Hindlimb muscle (tissue), 1 donor: Measurements from ENCODE around the gene ZNF804A. TPM values are rescaled to one million over a fixed set of nuclear protein-coding genes. Genes with fewer than 3 reads are reported as not detected.

Experiments used
- DNase-seq: peaks from one replicate; pipeline ENCODE4 v3.0.0-alpha.2; 2013
- polyA plus RNA-seq: library from polyadenylated mRNA; unstranded; fragments of 120-200 nt; gene quantifications from one replicate; pipeline ENCODE4 v1.2.1, GENCODE V29; 2013; ENCODE audit not compliant: insufficient read length

ZNF804A gene
- polyA plus RNA-seq, 1 donor: 0.28 TPM

GRCh38 chr2:184611361-184612085, 13.2 kb downstream of the ZNF804A start:
- no peak for DNase-seq

DNA sequence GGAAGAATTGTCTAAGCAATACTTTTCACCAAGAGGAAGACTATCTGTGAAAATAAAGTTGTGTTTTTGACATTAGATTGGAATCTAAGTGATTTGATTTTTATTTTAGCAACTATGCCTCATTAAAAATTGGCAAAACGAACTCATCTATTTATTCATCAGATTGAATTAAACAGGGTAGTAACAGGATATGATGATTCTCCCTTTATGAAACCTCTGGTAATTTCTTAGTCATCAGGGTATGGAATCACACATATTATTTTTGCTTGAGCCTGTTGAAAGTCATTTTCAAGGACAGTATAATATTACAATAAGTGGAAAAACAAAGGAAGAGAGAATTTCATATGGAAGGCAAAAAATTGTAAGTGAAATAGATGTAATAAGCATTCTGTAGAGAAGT, 22.0 kb downstream of the ZNF804A start:
- no peak for DNase-seq

DNA sequence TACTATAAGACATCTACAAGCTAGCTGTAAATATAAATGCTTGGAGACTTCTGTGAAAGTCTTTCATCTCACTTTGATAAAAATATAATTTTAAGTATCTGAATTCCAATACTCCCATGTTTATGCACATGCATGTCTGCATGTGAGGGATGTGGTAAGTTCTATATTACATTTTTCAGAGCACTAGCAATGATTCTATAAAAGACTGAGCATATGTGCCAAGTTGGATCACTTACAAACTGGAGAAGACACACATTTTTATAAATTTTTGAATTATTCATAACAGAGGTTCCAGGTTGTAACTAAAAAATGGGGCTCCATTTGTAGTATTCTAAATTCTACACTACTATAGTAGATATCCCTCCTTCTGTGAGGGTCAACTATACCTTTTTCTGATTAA, 26.0 kb downstream of the ZNF804A start:
- DNase-seq: no peak

- no peak for DNase-seq
Observed at GRCh38 chr2:184628051-184628450, 29.7 kb downstream of the ZNF804A start.

DNA sequence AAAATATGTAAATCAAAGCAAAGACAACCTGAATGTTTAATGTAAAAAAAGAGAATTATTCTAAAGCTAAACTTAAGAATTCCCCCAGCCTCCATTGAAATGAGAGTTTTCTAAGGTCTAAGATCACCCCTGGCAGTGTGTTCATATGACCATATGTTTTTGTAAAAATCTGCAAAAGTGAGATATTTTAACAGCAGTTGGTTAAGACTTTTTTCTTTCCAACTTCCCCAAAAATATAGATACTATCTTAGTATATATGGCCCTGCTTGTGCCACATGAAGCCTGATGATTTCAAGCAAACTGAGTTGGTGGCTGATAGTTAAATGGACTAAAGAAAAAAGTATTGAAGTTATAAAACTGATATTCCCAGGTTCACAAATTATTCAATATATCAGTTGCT, 35.4 kb downstream of the ZNF804A start:
- DNase-seq: no peak

DNA sequence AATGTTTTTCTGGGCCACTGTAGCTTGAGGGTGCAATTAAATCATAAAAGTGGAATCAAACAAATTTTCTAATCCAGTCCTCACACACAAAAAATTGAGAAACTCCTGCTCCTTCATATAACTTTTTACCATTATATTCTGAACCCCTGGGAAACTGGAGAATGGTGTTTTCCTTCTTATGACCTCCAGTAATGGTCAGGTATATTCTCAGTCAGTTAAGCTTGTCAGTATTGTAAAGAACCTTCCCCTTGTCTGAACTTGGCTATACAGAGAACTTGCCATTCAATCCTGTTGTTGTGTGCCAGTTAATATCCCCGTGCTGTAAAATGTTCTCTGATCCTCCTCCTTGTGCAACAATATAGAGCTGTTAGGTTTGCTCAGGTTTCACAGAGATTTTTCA, 39.5 kb downstream of the ZNF804A start:
- DNase-seq: no peak

- DNase-seq: no peak
Observed at GRCh38 chr2:184644685-184645084, 46.4 kb downstream of the ZNF804A start.

GRCh38 chr2:184646177-184646576, 47.8 kb downstream of the ZNF804A start:
- DNase-seq: no peak

DNA sequence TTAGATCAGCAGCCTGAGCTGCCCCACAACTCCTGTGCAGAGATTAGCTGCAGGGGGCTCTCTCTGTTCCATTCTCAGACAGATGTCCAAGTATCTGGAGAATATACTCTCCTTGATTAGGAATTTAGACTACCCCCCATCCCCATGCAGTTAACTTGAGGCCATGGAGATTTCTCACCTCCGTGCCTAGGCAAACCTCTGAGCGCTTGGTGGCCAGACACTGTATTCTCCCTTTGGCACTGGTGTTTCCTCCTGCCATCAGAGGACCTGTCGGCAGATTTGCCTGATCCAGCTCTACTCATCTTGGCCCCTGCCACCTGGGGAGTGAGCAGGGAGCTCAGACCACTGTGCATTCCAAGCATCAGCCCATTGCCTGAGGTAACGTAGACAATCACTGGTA, 48.3 kb downstream of the ZNF804A start:
- DNase-seq: no peak

- DNase-seq: no peak
Observed at GRCh38 chr2:184654945-184655344, 56.6 kb downstream of the ZNF804A start.

DNA sequence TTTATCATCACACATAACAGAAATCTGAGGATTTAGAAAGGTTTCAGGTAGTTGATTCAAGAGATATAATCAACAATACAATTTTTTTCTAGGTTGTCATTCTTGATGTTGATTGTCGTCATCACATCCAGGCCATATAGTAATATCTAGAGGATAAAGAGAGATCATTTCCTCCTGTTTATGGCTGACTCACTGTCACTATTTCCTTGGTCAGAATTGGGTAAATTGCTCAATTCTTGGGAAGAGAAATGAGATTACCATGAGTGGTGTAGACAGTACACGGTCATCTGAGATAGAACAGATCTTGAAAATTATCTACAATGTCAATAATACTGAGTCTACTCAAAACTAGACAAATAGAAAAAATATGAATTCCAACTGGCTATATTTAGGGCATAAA, 78.8 kb downstream of the ZNF804A start:
- DNase-seq: no peak

- DNase-seq: no peak
Observed at GRCh38 chr2:184679219-184680018, 81.1 kb downstream of the ZNF804A start.

- no peak for DNase-seq
Observed at GRCh38 chr2:184680825-184681224, 82.5 kb downstream of the ZNF804A start.

GRCh38 chr2:184681642-184682321, 83.5 kb downstream of the ZNF804A start:
- DNase-seq: no peak

DNA sequence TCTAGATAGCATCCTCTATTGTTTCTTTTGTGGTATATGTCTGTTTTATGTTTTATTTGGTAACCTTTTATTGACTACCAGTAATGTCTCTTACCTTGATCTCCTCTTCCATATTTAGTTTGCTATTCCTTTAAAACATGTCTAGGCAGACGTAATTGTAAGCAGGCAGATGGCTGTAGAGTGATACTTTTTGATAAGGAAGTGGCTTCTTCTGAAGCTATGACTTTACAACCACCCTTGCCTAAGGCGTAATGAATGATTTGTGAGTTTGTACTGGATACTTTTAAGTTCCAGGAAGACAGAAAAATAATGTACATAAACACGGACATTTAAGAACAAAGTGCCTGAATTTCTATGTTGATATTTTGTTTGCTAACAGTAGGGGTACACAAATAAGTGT, 85.6 kb downstream of the ZNF804A start:
- DNase-seq: no peak

DNA sequence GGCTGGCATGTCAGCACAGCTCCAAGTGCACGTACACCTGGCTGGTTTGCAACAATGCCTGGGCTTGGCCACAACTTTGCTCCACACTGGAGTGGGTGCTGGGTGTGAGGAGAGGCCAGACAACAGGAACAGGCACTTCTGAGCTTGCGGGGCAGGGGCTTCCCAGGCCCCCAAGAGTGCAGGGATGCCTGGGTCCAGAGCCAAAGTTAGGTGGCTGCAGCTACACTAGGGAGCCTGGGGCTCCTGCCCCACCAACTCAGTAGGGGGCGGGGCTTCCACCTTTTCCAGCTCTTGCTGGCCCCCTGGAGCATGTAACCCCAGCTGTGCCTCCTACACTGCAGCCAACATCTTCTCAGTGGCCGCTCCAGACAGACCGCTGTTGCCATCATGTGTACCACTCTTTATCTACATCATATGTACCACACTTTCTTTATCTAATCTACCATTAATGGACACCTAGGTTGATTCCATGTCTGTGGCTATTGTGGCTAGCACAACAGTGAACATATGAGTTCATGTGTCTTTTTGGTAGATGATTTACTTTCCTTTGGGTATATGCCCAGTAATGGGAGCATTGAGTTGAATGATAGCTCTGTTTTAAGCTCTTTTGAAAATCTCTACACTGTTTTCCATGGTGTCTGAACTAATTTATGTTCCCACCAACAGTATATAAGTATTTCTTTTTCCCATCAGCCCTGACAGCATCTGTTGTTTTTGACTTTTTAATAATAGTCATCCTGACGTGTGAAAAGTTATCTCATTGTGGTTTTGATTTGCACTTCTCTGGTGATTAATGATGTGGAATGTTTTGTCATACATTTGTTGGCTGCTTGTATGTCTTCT, 87.9 kb downstream of the ZNF804A start:
- no peak for DNase-seq

DNA sequence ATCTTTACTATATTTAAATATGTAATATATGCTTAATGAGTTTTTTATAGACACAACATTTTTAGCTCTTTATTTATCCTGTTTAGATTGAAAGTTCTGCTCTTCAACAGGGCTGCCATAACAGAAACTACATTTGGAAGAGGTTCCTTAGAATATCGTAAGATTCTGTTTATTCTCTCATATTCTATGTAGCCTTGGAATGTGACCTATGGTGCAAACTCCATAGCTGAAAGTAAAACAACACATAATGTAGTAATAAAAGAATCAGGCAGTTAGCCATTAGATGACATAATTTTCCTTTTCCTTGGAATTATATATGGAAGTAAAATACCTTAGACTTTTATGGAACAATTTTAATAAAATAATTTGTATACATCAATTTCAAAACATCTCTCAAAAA, 91.3 kb downstream of the ZNF804A start:
- no peak for DNase-seq

DNA sequence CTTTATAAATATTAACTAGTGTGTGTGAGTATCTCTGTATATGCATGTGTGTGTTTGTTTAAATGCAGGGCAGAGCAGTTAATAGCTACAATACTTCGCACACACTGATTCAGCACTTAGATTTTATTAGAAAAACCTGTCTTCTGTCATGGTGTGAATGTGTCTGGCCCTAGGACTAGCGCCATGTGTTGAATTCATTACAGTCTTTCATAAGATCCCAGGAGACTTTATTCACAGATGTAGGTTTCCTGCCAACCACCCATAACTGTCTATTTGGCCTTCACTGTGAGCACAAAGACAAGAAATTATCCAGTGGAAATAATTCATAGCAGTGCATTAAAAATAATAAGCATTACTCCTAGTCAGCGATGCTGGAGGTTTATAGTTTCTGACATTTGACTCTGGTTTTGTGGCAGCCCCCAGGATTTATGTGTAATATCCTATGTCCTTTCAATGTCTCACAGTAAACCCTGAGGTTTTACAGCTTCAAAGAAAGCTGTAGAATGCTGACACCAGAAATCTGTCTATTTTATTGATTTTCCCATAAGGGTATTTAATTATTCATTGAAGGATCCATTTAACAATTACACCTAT, 93.9 kb downstream of the ZNF804A start:
- peak; percentile 3 for DNase-seq

DNA sequence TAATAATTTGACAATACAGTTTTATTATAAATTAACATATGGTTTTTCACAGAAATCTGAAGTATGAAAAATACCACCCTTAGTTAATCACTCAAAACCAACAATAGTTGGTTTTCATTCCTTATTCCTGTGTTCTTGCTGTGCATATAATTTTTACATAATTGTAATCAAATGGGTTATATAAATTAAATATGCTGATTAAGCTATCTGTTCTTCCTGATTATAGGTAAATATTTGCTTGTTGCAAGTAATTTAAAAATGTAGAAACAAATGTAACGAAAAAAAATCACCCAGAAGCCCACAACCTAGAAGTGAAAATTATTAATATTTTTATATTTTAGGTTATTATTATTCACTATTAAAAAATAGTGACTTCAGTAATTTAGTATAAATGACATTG, 98.3 kb downstream of the ZNF804A start:
- no peak for DNase-seq

GRCh38 chr2:184698476-184698875, 100.1 kb downstream of the ZNF804A start:
- no peak for DNase-seq

GRCh38 chr2:184721881-184722280, 123.6 kb downstream of the ZNF804A start:
- DNase-seq: no peak

DNA sequence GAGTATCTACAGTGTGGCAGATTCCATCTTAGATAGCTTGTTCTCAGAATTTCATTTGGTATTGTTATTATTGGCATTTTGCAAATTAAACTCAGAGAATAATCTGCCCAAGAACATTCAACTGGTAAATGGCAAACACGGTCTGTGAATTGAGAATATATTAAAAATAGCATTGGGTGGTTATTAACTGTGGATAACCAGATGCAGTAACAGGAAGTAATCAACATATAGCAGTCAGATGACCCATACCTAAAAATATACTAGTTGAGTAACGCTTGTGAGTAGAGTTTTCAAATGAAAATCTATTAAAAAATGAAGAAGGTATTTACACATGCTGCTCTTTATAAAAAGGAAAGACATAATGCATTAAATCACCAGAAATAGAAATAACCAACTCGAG, 129.5 kb downstream of the ZNF804A start:
- no peak for DNase-seq
